Stimulated activated CD8-positive, alpha-beta memory T cell treated with anti-CD3 and anti-CD28 coated beads, Interleukin-15, amount 100 ng/mL, for 24 hours (primary cell): ENCODE measurements around the gene NPR1.
"Not testable (repeated sequence)": the region's sequence is repeated elsewhere in the genome, so short reads cannot be mapped to it uniquely, and the experiment has no call there.

Experiments used
- DNase-seq: peaks from one replicate; pipeline ENCODE4 v3.0.0-alpha.2; 2020; ENCODE audit warnings: low read depth

The NPR1 gene

DNA sequence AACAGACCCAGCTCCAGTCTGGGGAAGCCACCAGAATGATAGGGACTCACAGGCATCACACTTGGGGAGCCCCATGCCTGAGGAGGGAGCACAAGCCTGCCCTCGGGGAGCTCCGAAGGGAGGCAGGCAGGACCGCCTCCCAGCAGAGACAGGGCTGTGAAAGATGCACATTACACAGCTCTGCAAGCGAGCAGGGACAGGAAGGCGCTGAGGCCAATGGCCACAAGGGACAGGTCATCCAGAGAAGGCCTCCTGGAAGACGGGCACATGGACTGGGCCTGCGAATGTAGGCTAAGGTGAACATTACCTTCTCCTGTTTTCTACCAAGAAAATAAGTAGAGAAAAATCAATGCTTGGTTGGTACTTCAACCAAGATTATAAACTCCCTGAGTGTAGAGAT is 4.2 kb downstream of the NPR1 start:
- no peak for DNase-seq

DNA sequence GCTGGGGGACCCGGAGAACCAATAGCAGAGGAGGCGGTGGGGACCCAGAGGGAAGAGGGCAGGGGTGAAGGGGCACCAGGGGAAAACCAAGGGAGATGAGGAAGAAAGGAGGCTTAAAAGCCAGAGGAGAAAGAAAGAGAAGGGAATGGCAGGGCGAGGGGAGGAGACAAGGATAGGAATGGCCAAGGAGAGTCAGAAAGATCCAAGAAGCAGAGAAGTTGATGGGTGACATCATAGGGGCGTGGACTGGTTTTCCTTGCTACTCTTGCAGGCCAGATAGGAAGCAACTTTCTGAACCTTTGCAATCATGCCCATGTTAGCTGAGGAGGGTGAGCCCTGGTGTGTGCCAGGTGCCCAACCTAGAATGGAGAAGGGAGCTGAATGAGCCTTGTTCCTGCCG is 5.4 kb downstream of the NPR1 start:
- no peak for DNase-seq

DNA sequence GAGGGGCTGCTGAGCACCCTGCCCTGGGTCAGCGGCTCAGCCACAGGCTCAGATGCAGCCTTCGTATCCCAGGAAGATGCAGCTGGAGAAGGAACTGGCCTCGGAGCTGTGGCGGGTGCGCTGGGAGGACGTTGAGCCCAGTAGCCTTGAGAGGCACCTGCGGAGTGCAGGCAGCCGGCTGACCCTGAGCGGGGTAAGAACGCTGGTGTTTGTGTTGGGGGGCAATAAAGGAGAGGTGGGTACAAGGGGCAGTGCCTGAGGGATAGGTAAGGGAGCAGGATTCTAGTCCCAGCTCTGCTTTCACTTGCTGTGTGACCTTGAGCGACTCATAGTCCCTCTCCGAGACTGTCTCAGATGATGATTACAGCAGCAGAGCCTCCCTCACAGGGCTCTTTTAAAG is 6.4 kb downstream of the NPR1 start:
- DNase-seq = no peak

DNA sequence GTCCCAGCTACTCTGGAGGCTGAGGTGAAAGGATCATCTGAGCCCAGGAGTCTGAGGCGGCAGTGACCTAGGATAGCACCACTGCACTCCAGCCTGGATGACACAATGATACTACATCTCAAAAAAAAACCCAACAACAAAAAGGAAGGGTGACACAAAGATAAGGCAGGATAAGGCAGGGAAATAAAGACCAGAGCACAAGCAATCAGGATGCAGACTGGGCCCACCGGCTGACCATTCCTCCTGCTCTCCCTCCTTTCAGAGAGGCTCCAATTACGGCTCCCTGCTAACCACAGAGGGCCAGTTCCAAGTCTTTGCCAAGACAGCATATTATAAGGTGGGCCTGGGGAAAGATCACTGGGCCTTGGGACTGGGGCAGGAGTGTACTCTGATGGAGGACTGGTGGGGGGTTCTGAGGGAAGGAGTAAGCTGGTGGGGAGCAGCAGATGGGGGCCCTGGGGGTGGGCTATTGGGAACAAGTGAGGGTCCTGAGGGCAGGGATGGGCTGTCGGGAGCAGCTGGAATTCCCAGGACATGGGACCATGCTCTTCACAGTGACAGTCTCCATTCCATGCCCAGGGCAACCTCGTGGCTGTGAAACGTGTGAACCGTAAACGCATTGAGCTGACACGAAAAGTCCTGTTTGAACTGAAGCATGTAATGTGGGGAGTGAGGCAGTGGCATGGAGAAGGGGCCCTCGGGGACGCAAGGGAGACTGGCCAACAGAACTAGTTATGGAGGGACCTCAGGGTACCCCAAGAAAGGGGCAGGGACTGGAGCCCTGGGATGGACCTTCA is 7.3 kb downstream of the NPR1 start:
- DNase-seq = no peak

DNA sequence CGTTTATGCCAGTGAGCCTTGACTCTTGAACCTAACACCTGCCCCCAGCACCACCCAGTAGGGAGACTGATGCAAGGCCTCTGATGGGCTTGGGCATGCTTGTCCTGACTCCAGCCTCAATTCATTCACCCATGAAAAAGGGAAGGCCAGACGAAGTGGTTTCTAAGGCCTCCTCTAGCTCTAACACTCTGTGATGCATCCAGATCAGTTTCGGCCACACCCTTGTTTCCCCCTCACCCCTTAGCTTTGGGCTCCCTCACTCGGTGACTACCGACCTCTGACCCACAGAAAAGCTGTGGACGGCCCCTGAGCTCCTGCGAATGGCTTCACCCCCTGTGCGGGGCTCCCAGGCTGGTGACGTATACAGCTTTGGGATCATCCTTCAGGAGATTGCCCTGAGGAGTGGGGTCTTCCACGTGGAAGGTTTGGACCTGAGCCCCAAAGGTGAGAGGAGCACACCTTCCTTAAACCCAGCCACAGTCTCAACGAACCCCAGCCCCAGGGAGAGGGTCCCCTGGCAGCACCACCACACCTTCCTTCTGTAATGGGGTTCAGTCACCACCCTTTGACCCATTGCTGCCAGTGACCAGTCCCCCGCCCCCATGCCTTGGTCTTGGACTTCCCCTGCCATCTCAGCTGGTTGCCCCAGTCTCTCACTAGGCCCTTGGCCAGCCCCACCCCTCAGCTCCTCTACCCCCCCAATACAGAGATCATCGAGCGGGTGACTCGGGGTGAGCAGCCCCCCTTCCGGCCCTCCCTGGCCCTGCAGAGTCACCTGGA is 9.0 kb downstream of the NPR1 start:
- DNase-seq = no peak

DNA sequence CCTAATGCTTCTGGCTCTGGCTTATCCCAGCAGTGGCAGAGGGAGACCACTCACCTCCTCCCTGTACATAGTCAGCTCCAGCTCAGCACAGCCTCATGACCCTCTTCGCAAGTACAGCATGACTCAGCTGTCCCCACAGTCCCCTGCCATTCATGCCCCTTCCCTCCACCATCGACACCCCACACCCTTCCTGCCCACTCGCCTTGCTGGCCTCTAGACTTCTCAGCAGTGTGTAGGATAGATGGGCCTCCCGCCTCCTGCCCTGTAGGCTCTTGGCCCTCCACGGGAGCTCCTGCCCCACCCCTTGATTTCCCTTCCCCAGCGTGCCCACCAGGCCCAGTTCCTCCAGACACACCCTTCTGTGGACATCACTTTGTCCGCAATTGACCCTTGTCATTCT is 9.8 kb downstream of the NPR1 start:
- DNase-seq = no peak

DNA sequence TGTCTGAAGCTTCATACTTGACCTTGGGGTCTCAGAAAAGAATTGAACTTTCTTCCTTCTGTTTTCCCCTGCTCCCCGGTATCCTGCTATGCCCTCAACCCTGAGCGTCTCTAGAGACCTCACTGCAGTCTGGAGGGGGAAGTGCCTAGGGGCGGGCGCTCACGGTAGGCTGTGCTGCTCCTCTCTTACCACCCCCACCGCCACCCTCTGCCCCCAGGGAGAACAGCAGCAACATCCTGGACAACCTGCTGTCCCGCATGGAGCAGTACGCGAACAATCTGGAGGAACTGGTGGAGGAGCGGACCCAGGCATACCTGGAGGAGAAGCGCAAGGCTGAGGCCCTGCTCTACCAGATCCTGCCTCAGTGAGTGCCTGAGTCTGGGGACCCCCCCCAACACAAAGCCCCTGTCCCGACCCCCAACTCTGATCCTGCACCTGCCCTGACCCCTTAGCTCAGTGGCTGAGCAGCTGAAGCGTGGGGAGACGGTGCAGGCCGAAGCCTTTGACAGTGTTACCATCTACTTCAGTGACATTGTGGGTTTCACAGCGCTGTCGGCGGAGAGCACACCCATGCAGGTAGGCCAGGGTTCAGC is 10.3 kb downstream of the NPR1 start:
- no peak for DNase-seq

DNA sequence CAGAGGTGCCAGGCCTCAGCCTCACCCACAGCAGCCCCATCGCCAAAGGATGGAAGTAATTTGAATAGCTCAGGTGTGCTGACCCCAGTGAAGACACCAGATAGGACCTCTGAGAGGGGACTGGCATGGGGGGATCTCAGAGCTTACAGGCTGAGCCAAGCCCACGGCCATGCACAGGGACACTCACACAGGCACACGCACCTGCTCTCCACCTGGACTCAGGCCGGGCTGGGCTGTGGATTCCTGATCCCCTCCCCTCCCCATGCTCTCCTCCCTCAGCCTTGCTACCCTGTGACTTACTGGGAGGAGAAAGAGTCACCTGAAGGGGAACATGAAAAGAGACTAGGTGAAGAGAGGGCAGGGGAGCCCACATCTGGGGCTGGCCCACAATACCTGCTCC is 15.0 kb downstream of the NPR1 start:
- no peak for DNase-seq

DNA sequence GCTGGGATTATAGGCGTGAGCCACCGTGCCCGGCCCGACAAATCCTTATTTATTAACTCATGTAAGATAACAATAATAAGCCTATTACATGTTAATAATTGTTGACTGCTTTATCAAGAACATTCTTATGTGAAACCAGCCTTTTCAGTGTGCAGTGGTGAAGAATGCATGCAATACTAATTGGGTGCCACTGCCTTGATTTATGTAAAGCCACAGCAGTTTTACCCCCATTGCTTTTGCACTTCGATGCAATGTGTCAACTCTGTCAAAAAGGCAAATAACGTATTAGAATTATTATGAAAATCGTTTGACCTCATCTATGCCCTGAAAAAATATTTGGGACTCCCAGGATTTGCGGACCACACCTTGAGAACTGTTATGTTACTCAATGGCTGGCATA is 18.3 kb downstream of the NPR1 start:
- no peak for DNase-seq

DNA sequence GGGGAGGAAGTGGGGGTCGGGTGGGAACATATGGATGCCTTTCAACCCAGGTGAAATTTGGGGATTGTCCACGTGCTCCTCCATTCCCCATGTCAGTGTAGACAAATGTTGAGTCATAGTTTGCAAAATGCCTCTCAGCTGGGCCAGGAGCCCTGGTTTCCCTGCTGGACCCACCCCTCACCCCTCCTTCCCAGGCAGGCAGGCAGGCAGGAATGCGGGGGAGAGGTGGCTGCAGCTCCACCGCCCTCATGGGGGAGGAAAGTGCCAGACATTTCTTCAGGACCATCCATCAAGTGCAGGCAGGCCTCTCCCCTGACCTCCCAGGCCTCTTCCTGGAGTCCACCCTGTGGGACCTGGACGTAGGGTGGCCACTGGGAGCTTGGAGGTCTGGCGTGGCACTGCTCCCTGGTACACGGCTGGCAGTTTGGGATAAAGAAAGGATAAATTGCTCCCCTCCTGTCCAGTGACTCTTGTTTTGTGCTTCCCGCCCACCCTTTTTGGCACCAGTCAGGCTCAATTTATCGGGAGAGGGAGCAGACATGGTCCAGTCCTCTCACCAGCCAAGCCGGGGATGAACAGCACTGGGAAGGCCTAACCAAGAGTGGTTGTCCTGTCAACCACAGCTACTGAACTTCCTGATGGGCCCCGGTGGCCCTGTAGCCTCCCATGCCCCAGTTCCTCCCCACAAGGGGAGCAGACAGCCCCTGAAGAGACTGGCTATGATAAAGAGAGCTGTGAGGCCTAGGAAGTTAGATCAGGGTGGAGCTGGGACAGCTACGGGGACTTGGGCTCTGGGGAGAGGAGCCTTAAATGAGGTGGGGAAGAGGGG is 18.9 kb downstream of the NPR1 start:
- no peak for DNase-seq

DNA sequence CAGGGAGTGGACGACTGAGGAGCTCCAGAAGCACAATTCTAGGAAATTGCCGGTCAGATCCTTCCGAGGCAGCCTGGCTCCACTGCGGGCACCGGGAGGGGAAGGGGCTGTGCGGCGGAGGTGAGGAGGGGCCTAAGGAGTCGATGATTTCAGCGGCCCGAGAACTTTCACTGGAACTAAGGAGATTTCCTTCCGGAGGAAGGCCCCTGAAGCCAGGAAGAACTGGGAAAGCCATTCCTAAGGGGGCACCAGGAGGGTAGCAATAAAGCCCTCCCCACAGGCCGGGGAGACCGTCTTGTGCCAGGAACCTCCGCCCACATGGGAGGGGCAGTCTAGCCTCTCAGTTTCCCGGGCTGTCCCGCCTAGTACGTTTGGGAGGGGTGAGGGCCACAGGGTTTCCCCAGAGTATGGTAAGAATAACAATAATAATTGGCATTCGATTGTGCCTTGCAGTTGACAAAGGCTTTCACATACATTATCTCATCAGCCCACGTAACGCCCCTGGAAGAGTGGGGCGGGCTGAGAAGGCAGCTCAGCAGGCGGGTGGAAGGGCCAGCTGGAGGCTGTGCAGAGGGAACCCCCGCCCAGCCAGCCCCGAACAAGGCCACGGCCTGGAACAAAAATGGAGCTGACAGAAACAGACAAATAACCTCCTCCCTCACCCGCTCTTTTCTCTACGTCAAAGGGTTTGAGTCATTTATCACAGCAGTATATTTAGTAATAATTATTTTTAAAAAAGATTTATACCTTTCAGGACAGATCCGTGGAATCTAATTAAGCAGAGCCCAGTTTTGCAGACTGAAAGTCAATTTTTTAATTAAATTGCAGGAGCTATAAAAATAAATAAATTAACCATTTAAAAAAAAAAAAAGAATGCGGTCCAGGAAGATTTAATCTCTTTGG is 19.8 kb downstream of the NPR1 start:
- DNase-seq = no peak

DNA sequence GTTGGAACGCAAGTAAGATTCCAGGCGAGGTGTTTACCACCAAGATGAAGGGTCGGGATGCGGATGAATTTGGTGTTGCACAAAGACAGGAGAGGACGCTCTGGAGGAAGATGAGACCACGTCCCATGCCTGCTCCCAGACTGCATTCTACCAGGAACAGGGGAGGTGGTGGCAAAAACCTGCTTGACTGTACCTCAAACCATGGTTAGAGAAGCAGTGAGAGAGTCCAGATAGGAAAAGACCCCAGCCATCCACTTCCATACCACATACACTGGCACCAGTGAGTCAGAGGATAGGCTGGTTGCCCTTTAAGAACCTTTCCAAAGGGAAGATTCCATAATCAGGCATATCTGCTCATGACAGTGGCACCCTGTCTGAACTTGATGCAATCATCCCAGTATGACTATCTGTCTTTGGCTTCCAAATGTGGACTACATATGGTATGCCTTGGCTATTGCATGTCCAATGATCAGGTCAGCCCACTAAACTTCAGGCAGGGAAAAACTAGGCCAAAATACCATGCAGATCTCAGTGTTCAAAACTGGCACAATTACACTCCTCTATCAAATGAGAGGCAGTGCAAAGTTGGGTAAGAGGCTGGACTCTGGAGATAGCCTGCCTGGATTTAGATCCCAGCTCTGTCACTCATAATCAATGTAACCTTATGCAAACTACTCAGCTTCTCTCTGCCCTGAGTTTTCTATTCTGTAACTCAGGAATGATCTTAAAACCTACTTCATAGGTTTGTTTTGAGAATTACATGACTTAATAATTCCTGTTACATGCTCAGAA is 20.6 kb downstream of the NPR1 start:
- DNase-seq = no peak

DNA sequence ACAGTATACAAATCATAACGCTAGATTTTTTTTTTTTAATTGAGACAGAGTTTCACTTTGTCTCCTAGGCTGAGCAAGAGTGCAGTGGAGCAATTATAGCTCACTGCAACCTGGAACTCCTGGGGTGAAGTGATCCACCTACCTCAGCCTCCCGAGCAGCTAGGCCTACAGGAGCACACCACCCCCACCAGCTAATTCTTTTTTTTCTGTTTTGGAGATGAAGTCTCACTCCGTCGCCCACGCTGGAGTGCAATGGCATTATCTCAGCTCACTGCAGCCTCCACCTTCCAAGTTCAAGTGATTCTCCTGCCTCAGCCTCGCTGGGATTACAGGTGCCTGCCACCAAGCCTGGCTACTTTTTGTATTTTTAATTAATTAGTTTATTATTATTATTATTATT is 21.3 kb downstream of the NPR1 start:
- DNase-seq = no peak

DNA sequence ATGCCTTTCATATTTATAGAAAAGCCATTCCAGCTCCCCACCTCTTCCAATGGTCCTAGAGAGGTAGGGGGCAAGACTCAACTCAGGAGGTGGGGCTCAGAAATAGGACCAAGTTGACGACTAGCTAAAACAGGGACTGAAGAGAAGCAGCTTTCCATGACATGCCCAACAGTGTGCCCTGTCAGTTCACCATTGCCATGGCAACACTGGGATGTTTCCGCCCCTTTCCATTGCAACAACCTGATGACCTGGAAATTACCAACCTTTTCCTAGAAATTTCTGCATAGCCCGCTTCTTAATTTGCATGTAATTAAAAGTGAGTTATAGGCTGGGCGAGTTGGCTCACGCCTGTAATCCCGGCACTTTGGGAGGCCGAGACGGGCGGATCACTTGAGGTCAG is 27.0 kb downstream of the NPR1 start:
- DNase-seq = no peak

DNA sequence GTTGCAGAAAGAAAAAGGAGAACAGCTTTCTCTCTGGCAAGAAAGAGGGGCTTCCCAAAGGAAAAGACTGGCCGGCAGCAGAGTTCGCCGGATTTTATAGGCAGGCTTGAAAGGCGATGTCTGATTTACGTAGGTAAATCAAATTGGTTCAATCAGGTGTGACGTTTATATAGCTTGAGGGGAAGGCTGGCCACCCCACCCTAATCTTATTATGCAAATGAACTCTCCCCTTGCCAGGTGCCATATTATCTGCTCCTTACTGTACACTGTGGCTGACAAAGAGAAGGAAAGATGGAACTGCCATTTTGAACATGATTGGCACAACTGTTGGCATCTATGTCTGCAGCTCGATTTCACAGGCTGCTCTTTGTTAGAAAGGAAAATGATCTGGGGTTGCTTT is 32.5 kb downstream of the NPR1 start:
- no peak for DNase-seq

DNA sequence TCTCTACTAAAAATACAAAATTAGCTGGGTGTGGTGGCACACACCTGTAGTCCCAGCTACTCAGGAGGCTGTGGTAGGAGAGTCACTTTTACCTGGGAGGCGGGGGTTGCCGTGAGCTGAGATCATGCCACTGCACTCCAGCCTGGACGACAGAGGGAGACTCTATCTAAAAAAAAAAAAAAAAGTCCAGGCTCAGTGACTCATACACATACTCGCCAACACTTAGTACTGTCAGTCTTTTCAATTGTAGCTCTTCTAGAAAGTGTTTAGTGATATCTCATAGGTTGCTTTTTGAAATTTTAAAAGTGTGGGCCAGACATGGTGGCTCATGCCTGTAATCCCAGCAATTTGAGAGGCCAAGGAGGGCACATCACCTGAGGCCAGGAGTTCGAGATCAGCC is 37.7 kb downstream of the NPR1 start:
- not testable (repeated sequence) for DNase-seq

DNA sequence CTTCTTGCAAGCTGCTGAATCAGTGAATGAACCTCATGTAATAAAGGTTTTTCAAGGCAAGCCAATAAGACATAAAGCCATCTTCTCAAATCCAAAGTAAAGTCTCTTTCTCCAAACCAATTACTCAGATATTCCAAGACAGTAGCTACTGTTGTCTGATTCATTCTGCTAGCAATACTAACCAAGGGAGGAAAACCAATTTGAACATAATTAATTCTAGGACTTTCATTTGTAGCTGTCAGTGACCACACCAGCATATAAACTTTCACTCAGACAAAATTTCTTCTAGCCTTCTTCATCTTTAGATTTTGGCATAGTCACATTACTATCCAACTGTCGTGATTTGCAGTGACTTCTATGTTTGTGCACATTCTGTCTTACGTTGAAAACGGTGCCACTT is 38.8 kb downstream of the NPR1 start:
- DNase-seq = no peak

DNA sequence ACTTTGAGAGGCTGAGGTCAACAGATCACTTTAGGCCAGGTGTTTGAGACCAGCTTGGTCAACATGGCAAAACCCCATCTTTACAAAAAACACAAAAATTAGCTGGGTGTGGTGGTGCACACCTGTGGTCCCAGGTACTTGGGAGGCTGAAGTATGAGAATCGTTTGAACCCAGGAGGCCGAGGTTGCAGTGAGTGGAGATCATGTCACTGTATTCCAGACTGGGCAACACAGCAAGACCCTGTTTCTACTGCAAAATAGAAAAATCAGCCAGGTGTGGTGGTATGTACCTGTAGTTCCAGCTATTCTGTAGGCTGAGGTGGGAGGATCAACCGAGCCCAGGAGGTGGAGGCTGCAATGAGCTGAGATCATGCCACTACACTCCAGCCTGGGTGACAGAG is 45.2 kb downstream of the NPR1 start:
- DNase-seq = no peak

DNA sequence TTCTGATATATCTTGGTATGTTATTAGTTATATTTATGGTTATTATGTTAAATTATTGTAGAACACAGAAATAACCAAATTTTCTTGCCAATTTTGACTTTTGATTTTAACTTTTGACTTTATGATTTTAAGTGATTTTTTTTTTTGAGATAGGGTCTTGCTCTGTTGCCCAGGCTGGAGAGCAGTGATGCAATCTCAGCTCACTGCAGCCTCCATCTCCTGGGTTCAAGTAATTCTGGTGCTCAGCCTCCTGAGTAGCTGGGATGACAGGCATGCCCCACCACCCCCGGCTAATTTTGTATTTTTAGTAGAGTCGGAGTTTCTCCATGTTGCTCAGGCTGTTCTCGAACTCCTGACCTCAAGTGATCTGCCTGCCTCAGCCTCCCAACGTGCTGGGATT is 46.1 kb downstream of the NPR1 start:
- DNase-seq = not testable (repeated sequence)

DNA sequence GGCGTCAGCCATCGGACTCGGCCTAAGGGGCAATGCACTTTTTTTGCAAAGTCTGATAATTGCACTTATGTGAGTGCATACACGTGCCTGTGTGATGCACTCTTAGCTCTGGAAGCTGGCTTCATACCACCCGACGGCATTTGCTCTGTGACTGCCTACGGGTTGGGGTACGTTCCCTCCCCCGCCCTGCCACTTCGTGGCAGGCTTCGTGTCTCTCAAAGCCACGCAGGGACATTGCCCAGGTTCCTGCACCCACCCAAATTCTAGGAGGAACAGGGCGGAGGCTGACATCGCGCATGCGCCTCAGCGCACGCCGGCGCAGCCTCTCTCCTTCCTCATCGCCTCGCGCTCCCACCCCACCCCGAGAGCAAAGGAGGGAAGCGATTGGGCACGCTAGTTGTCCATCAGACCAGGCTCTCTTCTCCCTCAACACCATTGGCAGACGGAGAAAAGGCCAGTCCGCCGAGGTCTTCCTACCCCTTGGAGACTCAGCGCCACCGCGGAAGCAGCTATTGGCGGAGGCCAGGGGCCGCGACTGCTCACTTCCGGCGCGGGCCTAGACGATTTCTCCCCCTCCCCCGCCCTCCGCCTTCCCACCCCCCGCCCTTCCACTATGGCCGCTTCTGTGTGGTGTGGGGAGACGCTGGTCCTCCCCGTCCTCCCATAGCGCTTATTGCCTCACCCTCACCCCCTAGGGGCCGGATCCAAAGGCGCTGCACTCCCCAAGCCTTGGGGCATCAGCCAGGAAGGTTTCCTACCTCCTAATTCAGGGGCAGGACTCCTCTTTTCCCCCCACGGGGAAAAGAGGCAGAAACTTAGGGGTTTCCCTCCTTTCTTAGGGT is 49.2 kb downstream of the NPR1 start, which contains the start of gene INTS3:
TSS of gene INTS3 (plus strand) at position 588 of the 842 bp plus-strand sequence. CDS start 585 bp downstream, outside the sequence.
- DNase-seq = peak; percentile 94
